ENCODE measurements around the gene NXPH1.

The NXPH1 gene

DNA sequence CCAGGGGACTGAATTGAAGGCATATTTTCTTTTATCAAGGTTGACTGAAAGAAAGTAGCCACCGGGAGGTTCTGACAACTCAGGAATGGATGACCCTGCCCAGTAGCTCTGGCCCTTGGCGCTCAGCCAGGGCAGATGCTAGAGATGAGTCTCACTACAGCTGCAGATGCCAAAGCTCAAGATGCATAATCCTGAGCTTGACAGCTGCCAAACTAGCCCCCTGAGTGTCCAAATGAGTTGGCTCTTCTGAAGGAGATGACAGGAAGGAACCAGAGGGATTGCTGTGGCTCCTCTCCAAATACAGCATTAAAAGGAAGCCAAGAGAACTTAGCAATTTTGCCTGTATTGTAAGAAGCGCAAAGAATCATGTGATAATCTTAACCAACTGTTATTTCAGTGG, 78.4 kb downstream of the NXPH1 start:
- DNase-seq: no peak

DNA sequence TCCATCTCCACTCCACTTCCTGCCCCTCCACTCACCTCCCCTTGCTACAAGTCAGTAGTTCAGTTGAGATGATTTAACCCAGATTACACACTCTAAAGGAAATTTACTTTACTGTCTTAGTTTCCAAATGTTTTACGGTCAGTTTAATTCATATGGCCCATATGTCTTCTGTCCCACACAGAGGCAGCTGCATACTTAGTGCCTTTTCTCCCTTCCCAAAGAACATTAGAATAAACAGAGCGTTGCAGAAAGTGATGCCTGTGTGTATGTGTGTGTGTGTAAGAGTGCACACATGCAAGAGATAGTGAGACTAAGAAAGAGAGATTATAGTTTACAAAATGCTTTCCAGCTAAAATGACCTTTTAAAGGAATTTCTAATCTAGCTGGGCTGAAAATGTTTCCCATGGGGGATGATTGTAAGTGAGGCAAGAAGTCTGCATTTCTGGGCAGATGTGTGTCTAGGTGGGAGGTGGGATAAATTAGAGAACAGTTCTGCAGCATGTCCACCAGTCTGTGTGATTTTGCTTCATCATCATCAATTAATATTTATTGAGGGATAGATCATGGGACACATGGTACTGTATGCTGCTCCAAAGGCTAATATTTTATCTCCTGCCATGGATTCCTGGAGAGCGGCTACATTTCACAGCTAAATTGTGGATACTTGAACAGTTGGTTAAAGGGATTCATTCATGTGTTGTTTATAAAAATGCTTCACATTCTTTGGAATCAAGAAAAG, 81.5 kb downstream of the NXPH1 start:
- no peak for DNase-seq

GRCh38 chr7:8515640-8516185, 82.3 kb downstream of the NXPH1 start:
- no peak for DNase-seq

- DNase-seq: no peak
These were observed 83.6 kb downstream of the NXPH1 start for GRCh38 chr7:8516976-8517375.

GRCh38 chr7:8528311-8528710, 94.9 kb downstream of the NXPH1 start:
- no peak for DNase-seq

- no peak for DNase-seq
These were observed 98.6 kb downstream of the NXPH1 start for GRCh38 chr7:8531991-8532515.

DNA sequence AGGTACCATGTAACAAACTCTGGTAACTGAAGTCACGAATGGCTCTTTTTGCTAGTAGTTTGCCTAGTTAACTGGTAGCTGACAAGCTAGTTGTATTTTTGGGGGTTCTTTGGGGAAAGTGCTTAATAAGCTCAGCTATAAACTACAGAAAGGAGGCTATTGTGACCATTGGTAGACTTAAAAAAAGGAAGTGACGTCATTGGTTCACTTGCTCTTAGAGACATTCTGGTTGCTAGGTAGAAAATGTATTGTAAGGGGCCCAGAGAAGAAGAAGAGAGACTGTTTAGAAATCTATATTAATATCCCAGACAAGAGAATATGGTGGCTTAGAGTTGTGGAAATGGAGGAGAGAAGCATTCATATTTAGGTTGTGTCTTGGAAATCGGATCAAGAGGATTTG, 103.0 kb downstream of the NXPH1 start:
- no peak for DNase-seq

- DNase-seq: no peak
These were observed 115.6 kb downstream of the NXPH1 start for GRCh38 chr7:8549046-8549445.

- DNase-seq: no peak
These were observed 127.1 kb downstream of the NXPH1 start for GRCh38 chr7:8560501-8560900.

- no peak for DNase-seq
These were observed 128.0 kb downstream of the NXPH1 start for GRCh38 chr7:8561449-8561848.

DNA sequence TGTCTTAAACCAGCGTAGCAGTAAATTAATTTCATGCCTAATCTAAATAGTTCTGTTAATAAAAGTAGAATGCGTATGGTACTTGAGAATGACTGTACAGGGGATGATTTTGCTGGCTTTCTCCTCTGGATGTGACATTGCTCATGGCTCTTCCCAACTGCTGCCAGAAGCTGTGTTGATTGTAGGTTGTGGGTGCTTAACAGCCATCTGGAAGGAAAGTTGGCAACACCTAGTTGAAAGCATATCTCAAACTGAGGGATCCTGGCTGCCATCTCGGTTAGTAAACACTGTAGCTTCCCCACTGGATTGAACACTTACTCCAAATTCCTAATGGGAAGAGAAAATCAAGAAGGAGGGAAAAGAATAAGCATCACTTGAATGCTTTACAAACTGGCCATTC, 130.9 kb downstream of the NXPH1 start:
- DNase-seq: no peak

DNA sequence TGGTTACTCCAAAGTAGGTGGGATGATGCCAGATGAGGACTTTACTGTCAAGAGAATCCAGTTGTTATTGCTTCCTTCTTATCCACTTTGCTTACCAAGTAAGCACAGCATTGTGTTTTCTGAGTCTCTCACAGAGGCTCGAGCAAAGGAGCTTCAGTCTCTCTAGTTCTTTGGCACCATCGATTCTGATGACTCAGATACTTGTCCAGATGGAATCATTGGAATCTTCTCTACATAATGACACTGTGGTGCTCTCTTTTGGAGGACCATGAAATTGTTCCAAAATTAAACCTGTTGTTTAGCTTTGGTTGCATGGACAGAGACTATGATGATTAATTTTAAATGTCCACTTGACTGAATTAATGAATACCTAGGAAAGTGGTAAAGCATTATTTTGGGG, 132.6 kb downstream of the NXPH1 start:
- DNase-seq: no peak

DNA sequence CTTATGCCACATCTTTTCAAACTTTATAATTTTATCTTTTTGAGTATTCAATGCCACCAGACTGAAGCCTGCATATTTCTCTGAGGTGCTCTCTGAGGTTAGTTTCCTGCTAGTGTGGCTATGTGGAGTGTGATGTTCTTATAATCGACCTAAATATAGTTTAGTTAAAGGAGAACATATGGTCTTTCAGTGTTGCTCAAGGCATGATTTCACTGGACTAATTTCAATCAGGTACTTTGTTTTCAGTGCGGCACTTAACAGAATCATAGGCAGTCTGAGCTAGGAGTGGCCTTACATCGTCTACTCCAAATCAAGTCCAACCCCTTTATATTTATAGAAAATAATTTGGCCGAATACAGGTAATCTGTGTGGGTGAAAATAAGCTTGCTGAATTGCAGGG, 134.2 kb downstream of the NXPH1 start:
- DNase-seq: no peak

DNA sequence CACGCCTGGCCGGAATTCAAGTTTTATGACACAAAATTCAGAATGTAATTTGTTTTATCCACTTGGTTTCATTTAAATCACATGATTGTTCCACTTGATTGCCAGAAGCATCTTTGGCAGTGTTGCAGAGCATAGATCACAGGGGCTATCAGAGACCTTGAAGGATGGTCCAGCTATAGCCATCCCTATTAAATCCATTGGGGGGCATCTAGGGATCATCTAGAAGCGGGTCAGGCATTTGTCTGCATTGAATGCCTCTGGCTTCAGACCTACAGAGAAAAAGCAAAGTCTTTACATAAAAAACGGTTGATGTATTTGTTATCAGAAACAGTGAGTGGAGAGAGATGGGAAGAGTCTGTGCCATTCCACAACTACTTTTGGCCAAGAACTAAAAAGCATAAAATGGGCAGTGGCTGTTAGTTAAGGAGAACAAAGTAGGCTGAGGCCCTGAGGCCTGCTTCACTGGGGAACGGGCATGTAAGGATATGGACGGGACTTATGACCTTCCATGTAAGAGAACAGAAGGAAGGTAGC, 146.3 kb downstream of the NXPH1 start:
- no peak for DNase-seq

DNA sequence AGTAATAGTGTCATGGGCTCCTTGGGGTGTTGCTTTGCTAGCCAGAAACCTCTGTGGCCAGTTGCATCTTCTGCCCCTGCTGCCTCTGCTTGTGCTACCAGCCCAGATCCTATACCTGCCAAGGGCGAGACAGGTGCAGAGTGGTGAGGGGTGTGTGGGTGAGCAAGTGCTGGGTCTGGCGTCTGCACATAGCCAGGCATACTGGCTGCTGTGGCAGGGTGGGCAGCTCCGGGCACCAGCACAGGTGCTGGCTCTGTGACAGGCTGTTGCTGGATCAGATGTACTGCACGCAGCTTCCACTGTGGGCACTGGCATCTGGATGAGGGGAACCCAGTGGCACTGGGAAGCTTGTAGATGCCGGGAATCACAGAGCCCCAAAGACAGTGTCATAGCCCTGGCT, 148.4 kb downstream of the NXPH1 start:
- no peak for DNase-seq

DNA sequence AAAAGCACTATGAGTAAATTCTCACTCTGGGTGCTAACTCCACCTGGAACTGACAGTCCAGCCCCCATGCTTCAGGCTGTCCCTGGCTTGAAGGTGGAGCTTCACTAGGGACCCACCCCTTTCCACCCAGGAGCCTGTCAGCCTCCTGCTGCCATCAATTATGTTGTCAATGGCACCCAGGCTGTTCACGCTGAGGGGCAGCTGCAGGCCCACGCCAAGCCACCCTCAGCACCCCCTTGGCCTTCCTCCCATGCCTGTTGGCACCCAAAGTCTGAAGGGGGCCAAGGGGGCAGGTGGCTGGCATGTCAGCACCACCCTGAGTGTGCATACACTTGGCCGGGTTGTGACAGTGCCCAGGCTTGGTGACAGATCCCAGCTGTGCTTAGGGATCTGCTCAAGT, 149.3 kb downstream of the NXPH1 start:
- DNase-seq: no peak

- DNase-seq: no peak
These were observed 152.2 kb downstream of the NXPH1 start for GRCh38 chr7:8585591-8585990.

DNA sequence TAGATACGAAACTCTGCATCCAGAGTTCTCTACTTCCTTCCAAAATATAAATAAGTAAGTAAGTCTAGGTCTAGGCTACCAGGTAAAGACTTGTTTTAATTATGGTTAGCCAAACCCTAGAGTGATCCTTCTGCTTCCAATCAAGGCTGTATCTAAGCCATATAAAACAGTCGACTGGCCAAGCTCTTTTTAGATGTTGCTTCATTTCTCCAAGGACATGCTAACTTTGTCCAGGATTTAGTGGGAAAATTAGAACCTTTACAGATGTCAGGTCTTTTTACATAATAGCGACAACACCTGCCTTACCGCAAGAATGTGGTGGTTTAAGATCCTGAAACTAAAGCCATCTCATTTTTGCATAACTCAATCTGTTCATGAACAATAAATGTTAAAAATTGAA, 156.8 kb downstream of the NXPH1 start:
- no peak for DNase-seq

DNA sequence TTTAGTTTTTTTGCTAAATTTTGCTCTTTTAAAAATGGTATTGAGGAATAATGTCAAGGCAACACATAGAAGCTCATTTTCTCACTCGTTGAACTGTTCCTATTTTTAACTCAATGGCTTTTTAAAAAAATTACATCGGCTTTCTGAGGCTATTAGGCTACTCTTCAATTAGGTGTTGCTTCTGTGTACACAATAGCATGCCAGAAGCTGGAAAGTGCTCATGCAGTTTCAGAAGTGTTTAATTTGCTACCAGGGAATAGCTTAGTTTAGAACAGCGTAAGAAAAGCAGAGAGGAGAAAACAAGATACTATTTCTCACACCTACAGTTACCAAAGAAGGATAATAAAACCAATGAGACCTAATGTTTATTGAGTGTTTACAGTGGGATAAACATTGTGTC, 157.4 kb downstream of the NXPH1 start:
- DNase-seq: peak; percentile 41

DNA sequence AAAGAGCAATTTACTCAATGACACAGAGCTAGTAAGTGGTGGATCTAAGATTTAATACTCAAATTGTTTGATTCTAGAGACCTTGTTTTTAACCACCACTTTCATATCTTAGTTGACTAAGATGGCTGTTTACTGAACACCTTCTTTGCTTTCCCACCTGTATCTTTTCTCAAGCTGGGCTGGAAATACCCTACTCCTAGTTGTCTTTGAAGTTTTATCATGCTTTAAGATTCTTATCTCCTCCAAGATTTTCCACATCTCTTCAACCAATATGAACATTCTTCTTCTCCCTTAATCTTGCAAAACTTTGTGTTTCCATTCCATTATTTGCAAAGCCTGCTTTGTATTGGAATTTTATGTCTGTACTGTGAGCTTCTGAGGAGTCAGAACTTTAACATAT, 157.9 kb downstream of the NXPH1 start:
- no peak for DNase-seq

DNA sequence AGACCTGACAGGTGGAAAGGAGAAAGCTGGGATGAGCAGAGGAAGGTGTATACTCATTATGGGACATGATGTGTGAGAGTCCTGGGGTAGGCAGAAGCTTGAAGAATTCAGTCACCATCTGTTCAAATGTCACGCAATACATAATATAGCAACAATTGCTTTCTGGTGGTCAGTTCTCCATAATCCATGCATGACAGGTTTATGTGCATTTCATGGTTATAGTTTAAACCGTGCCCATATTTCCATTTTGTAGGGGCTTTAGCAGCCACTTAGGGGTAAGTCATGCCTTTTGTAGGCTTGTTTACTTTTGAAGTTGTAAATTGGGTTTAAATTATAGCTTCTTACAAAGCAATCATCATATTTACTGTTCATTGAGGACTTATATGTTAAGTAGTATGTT, 158.8 kb downstream of the NXPH1 start:
- peak; percentile 16 for DNase-seq

DNA sequence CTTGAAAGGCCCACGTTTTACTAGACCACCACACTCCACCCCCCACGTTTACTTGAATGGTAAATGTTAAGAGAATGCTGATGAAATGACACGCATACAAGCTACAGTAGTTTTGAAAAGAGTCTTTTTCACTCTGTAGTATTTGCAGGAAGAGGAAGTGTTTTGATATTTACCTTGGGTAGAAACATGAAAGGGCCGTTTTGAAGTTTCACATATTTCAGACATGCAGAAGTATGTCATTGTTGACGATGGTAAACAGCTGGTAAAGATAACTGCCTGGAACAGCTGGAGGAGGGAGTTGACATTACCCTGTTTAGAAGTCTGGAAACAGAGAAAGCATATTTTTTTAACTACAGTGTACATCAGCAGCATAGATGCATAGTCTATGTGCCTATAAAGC, 160.7 kb downstream of the NXPH1 start:
- peak; percentile 52 for DNase-seq

- DNase-seq: peak; percentile 89
These were observed 164.2 kb downstream of the NXPH1 start for GRCh38 chr7:8597565-8597964.

DNA sequence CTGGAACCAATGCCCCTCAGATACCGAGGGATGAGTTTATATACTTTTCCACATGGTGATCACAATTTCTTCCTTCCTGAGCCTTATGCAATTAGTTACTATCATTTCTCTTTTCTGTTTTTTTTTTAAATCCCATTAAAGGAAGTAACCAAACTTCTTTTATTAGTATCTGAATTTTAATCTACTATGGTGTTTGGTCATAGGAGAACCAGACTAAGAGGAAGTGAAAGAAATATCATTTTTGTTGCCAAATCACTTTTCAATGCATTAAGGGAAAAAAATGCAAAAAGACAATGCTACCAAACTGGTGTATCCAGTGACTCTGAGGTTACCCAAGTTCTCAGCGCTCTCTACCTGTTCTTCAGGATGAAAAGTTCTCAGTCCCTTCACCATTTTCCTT, 167.7 kb downstream of the NXPH1 start:
- DNase-seq: no peak

DNA sequence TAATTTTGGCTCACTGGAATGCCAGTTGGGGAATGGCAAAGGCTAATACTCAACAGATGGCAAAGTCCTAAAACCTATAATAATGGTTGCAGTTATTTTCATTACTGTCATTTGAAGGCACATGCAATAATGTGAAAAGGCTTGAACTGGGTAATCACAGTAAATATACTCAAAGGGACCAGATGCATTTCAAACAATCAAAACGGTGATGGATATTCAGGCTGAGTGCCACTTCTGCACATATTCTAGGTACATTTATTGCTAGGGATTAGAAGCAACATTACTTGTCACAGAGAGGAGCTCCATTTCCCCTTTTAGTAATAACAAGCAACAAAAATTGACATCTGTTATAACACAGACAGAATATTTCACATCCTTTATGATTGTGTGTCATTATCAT, 171.8 kb downstream of the NXPH1 start:
- peak; percentile 52 for DNase-seq
